ENCODE measurements around the gene CD276.
A peak's percentile ranks its signal among the peaks of the same experiment; 100 is the strongest.

CD276 gene

DNA sequence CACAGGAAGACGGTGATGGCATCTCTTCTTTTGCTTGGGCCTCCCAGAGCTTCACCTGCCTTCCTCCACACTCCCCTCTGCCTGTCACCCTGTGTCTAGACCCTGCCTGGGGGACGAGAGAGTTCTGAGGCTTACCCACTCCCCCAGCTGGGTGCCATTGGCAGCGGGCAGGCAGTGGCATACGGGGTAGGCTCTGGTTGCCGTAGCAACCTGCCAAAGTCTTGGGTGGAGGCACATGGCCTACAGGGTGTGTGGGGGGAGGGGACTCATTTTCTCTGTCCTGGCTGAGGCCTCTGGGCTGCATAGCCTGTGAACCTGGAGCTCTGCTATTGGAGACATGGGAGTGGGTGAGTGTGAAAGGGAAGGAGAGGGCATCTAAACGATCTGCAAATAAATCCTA, 64.5 kb downstream of the CD276 start:
- DNase-seq = peak in 2 of 14 donors; percentile 5 to 23

DNA sequence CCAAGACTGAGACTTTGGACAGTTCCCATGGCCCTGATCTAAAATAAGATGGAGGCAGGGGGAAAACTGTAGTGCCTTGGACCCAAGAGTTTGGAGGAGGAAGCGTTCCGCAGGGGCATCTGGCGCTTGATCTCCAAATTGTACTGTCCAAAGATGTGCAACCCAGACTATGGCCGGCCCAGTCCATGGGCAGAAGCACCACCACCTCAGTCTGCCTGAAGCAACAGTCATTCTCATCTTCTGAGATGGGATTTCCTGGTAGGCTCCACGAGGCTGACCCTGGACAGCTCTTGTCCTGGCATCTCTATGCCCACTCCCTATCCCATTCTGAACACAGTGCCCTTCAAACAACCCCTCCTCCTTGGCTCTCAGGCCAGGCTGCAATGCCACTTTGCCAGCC, 65.3 kb downstream of the CD276 start:
- DNase-seq = no peak

GRCh38 chr15:73749971-73750370, 65.8 kb downstream of the CD276 start:
- no peak for DNase-seq

- no peak for DNase-seq
These were observed 66.3 kb downstream of the CD276 start for GRCh38 chr15:73750438-73750837.

- no peak for DNase-seq
These were observed 66.8 kb downstream of the CD276 start for GRCh38 chr15:73750951-73751350.

DNA sequence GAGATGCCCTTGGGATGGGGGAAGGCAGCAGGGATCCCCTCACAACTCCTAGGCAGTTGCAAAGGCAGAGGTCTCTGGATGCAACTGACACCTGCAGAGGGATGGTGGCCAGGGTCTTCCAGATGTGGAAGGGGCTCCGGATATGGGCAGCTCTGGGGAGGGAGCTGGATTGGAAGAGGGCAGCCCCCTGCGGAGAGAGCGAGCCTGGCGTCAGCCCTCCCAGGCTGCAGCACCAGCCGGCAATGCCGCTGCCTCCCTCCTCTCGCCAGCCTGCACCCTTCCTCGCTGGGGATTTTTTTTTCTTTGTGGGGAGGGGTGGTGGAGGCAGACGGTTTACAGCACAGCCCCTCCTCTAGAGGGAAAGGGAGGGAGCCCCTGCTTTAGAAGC, 67.3 kb downstream of the CD276 start:
- no peak for DNase-seq

GRCh38 chr15:73751899-73752805, 68.0 kb downstream of the CD276 start:
- DNase-seq = peak in 1 of 14 donors; percentile 37

DNA sequence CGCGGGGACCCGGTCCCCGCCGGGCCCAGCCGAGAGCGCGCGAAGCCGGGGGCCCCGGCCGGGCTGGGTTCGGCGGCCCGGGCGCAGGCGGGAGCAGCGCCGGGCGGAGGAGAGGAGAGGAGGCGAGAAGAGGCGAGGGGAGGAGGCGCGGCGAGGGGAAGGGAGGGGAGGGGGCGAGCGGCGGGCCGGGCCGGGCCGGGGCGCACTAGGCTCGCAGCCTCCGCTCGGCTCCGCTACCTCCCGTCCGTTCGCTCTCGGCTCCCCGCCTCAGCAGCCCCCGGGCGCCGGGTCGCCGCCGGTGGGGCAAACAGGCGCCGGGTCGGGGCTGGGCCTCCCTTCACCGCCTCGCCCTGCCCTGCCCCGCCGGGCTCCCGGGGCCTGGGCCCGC, 68.6 kb downstream of the CD276 start:
- DNase-seq = peak in 1 of 14 donors; percentile 59

DNA sequence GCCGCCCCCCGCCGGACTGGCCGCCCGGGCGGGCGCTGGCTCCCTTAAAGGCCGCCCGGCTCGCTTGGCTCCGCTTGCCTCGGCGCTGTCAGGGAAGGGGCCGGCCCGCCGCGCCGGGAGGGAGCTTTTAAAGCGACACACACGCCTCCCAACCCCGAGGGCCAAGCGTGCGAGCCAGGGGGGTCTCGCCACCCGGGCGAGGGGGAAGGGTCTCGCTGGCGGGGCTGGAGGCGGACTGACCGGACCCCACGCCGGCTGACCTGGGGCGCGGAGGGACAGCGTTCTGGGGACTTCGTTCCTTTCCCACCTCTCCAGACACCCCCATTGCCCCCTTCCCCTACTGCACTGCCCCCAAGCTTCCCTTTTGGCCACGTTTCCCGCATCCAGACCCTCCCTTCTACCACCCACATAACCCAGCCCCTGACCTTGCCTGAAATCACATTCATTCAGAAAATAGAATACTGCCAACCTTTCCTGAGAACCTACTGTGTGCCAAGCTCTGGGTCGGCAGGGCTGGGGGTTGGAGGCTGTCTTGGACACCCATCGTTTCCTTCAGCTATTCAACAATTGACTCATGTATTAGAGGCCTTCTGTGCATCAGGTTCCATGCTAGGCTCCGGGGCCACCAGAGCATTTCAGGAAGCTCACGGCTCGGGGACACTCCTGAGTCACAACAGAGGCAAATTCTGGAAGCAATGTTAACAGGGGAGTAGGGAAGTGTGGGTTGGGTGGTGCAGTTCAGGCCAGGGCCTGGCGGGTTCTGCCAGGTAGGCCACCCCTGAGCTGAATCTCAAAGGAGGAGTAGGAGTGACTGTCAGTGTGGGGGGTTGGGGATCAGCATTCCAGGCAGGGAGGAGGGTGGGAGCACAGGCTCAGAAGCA, 69.3 kb downstream of the CD276 start, which contains the start of gene INSYN1:
INSYN1 (minus strand) TSS at position 102 of the 881 bp plus-strand sequence. CDS start 2,221 bp downstream, outside the sequence.
- peak in 4 of 14 donors; percentile 8 to 63 (median 32) for DNase-seq

DNA sequence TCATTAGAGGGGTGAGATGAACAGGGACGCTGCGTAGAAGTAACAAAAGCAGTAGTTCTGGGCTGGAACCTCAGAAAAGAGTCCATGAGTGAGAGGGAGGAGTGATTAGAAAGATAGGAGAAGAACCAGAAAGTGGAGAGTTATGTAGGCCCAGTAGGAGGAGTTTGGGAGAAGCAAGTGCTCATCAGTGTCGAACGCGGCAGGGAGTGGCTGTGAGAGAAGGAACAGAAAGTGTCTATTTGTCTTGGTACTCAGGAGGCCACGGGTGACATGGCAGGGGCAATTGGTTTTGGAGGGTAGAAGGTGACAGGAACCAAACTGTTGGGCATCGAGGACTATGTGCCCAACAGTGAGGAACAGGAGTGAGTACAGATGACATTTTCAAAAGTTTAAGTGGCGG, 70.3 kb downstream of the CD276 start:
- no peak for DNase-seq

- no peak for DNase-seq
These were observed 71.3 kb downstream of the CD276 start for GRCh38 chr15:73755481-73755880.

GRCh38 chr15:73755946-73756345, 71.8 kb downstream of the CD276 start:
- DNase-seq = no peak

- DNase-seq = no peak
These were observed 72.2 kb downstream of the CD276 start for GRCh38 chr15:73756390-73756789.

DNA sequence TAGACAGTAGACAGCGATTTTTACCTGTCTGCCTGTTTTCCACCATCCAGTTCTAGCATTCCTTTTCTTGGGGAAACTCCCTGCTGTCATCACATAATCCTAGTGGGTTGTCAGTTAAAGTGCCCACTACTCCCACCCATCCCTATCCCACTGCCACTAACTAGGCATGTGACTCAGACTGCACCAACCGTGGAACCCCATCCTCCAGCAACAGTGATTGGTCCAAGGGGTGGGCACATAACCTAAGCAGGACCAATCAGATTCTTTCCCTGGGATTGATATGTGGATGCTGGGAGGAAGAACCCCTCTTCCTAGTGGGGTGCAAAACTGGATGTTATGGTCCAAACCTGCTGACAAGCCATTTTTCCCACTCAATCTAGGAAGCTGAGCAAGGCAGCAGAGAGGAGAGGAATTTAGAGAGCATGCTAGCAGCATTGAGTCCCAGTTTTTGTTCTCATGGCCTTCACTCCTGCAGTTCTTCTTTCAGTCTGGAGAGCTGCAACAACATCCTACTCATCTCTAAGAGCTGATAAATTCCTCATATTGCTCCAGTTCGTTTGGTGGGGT, 72.8 kb downstream of the CD276 start:
- DNase-seq = no peak

DNA sequence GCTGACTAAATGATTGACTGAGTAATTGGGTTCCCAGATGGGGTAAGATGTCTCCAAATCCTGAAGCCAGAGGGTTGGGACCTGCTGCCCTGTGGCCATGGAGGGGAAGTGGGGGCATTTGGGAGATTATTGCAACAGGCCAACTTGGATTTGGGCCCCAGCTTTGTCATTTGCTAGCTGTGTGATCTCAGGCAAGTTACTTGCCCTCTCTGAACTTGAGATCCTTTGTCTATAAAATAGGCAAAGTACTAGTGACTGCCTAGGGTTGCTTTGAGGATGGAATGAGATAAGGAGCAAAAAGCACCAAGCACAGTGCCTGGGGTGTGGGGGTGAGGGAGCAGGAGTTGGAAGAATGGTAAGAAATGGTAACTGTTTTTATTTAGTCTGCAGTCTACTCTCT, 73.4 kb downstream of the CD276 start:
- DNase-seq = no peak

DNA sequence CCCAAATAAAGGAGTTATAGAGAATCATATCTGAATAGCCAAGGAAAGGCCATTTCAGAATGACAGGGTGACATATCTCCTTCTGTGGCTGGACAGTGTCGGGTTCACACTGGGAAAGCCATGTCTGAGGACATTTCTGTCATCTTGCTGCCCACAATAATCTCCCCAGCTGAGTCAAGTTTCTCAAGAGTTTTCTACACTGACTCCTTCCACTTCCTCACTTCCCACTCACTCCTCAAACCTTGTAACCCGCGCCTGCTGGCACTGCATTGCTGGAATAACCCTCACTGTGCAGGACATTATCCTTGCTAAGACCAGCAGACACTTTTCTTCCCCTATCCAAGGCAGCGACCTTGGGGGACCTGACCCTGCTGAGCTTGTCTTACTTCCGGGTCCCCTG, 74.3 kb downstream of the CD276 start:
- no peak for DNase-seq

GRCh38 chr15:73760330-73761329, 76.4 kb downstream of the CD276 start:
- no peak for DNase-seq

DNA sequence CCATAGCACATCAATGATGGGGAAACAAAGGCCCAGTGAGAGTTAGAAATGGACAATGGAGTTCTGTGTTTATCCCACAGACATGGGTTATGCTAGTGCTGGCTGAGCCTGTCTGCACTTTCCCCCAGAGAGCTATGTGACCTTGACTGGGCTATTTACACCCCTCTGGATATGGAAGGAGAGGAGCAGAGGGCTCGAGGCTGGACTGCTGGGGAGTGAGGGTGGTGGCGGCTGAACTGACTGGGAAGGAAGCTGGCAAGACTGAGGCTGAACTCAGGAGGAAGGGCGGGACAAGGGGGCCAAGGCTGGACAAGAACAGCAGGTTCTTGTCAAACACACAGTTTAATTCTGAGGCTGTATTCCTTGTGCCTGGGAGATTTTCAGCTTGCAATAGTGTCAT, 79.7 kb downstream of the CD276 start:
- peak in 2 of 14 donors; percentile 14 to 23 for DNase-seq
